D721Med (cell line): Measurements from ENCODE around the gene PRKN.

Experiments
- DNase-seq: peaks from one replicate; pipeline ENCODE4 v3.0.0; 2011; ENCODE audit warnings: low spot score; ENCODE audit not compliant: insufficient read length
- FAIRE-seq: peaks from 2 replicates; lab custom pipeline; 2011; peaks lifted over from hg19 to GRCh38; lab: Jason Lieb, UNC
- CTCF ChIP-seq: IDR thresholded peaks from 2 replicates; pipeline ENCODE4 v1.5.1; 2012; ENCODE audit warnings: mild to moderate bottlenecking, control low read depth; ENCODE audit not compliant: insufficient read depth; ENCODE audit errors: missing control alignments

PRKN gene

GRCh38 chr6:162200945-162201690 is 526.4 kb downstream of the PRKN start:
- no peak for DNase-seq
- FAIRE-seq = no peak
- TF ChIP-seq CTCF = no peak

- FAIRE-seq (no peak), DNase-seq (no peak)
- no peak for TF ChIP-seq CTCF
These were observed 527.5 kb downstream of the PRKN start for GRCh38 chr6:162200041-162200440.

- no peak for FAIRE-seq
- DNase-seq = no peak
- TF ChIP-seq CTCF = no peak
These were observed 528.6 kb downstream of the PRKN start for GRCh38 chr6:162198925-162199324.

- FAIRE-seq (no peak), DNase-seq (no peak)
- TF ChIP-seq CTCF = no peak
These were observed 529.5 kb downstream of the PRKN start for GRCh38 chr6:162198076-162198475.

GRCh38 chr6:162195441-162195840 is 532.1 kb downstream of the PRKN start:
- DNase-seq = no peak
- TF ChIP-seq CTCF = no peak
- no peak for FAIRE-seq

- DNase-seq (no peak), FAIRE-seq (no peak)
- TF ChIP-seq CTCF = no peak
These were observed 536.6 kb downstream of the PRKN start for GRCh38 chr6:162190981-162191380.

GRCh38 chr6:162187168-162187935 is 540.2 kb downstream of the PRKN start:
- no peak for DNase-seq
- no peak for TF ChIP-seq CTCF
- no peak for FAIRE-seq
